NCI-H1417 treated with DMSO at 0.1 percent for 48 hours (cell line): Measurements from ENCODE around the gene TTBK1.

Experiments
- DNase-seq: peaks from one replicate; lab custom pipeline; 2025; lab: John Stamatoyannopoulos, UW

TTBK1 gene

DNA sequence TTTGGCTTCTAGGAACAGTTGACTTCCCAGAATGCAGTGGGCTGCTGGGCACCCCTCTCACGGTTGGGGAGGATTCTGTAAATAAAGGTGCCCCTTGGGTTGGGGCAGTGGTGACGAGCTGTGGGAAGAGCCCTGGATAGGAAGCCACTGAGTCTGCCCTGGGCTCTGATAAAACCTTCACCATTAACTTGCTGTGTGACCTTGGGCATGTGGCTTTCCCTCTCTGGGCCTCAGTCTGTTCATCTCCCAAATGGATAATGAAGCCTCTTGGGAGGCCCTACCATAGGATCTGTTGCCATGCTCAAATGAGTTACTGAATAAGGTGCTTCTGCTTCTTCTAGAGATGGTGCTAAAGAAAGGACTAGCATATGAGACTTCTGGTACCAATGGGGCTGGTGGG lies 61.6 kb downstream of the TTBK1 start:
- DNase-seq, result no peak

- DNase-seq, result no peak
These were observed 62.8 kb downstream of the TTBK1 start for GRCh38 chr6:43306086-43306485.

- DNase-seq, result no peak
These were observed 64.3 kb downstream of the TTBK1 start for GRCh38 chr6:43307451-43308100.

- DNase-seq, result no peak
These were observed 65.1 kb downstream of the TTBK1 start, which contains the start of gene CRIP3 for GRCh38 chr6:43308101-43308989. CRIP3 (minus strand) TSS chr6:43308826; CDS start chr6:43308792, 34 bp downstream.

GRCh38 chr6:43308990-43309477 lies 65.8 kb downstream of the TTBK1 start:
- DNase-seq, result no peak

- no peak for DNase-seq
These were observed 66.9 kb downstream of the TTBK1 start for GRCh38 chr6:43310134-43310533.

- DNase-seq, result no peak
These were observed 67.3 kb downstream of the TTBK1 start for GRCh38 chr6:43310624-43311023.

DNA sequence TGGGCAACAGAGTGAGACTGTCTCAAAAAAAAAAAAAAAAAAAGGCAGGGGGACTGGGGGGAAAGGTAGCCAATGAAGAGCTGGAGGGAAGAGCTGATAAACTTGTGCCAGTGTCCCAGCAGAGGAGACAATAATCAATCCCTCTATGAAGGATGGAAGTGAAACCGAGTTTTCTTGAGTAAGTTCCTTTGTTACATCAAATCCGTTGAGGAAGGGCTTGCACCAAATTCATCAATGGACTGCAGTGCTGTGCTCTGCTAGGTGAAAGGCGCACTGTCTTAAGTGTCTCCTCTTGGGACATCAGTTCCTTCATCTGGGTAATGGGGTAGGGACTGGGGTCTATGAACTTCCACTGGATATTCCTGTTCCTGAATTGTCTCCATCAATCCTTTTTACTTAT lies 68.4 kb downstream of the TTBK1 start:
- DNase-seq, result no peak

GRCh38 chr6:43313813-43314212 lies 70.5 kb downstream of the TTBK1 start:
- DNase-seq, result no peak

- no peak for DNase-seq
These were observed 74.7 kb downstream of the TTBK1 start for GRCh38 chr6:43318011-43318410.

GRCh38 chr6:43325876-43326275 lies 82.6 kb downstream of the TTBK1 start:
- DNase-seq, result no peak

DNA sequence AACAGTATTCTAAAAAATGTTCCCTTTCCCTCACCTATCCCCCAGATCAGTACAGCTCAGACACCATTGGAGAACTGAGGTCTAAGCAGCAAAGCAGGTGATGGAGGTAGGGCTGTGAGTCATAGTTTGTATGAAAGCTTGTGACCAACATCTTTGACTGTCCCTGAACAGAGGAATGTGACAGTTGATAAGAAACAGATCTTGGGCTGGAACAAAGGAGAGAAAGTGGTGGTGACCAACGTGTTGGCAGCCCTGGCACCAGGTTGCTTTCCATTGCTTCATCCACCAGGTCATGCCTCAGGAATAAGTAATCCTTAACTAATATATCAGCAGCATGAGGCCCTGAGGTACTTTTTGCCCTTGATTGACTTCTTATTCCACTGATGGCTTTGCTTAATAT lies 85.2 kb downstream of the TTBK1 start:
- DNase-seq, result no peak

- DNase-seq, result no peak
These were observed 88.2 kb downstream of the TTBK1 start for GRCh38 chr6:43331470-43331869.

- DNase-seq, result no peak
These were observed 88.6 kb downstream of the TTBK1 start for GRCh38 chr6:43331891-43332290.

GRCh38 chr6:43334466-43335095 lies 91.3 kb downstream of the TTBK1 start:
- DNase-seq, result no peak

DNA sequence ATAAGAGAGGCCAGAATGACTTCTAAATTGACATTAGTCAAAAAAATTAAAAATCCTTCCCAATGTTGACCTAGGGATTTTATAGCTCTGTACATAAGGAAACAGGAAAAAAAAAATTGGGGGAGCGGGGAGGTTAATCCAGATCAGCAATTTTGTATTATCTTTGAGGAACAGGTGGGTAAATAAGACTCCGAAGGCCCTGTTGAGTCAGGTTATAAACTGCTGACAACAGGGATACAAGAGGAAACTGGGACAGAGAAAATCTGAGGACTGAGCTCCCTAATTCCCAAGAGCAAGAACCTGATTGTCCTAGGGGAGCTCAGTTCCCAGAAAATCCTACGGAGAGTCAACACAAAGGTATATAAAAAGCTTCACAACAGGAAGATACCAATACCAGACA lies 92.2 kb downstream of the TTBK1 start:
- no peak for DNase-seq

GRCh38 chr6:43336382-43336781 lies 93.1 kb downstream of the TTBK1 start:
- DNase-seq, result no peak
